Left colon (tissue), 2 donors: Measurements from ENCODE around the gene LY9. TPM values are rescaled to one million over a fixed set of nuclear protein-coding genes. Genes with fewer than 3 reads are reported as not detected.
A peak's percentile ranks its signal among the peaks of the same experiment; 100 is the strongest.

Source experiments
- ATAC-seq: fragments of 200-7000 bp; cut with Tn5 transposase; one replicate; pipeline ENCODE4 v1.9.1; 2020; ENCODE audit warnings: mild to moderate bottlenecking, moderate library complexity
- DNase-seq, 2 donors: peaks; one replicate each; pipeline ENCODE4 v3.0.0-alpha.2; 2020
- intact Hi-C, 2 donors: fragments of 100-400 bp; cut with DNase I in 1 of 2; cut with micrococcal nuclease in 1 of 2; formaldehyde crosslinking; loops; one replicate each; pipeline versions ENCODE4 v1.11.2 to v1.14.0; 2022; cut with DNase I, micrococcal nuclease
- long read RNA-seq: library from polyadenylated mRNA; unstranded; transcript quantifications from one replicate; pipeline ENCODE4 v2.0.0, GENCODE V29; 2021
- total RNA-seq, 2 donors: library from RNA; stranded (reverse); fragmentation: NEBNext Ultra II Directional; extraction: Animal tissue kit (Norgen Biotek cat#: 25700); gene quantifications; one replicate each; pipeline ENCODE4 v1.2.1, GENCODE V29; 2021
- donor health status: DM: no; HTN: no; CAD: no.
- donor health status: DM: yes; HTN: yes; CAD: no.

Gene LY9
- total RNA-seq, result 1 to 10 TPM in 1 of 2 donors, under 1 TPM in 1; 0.67 to 2.6 TPM
- long read RNA-seq, result 0 reads

DNA sequence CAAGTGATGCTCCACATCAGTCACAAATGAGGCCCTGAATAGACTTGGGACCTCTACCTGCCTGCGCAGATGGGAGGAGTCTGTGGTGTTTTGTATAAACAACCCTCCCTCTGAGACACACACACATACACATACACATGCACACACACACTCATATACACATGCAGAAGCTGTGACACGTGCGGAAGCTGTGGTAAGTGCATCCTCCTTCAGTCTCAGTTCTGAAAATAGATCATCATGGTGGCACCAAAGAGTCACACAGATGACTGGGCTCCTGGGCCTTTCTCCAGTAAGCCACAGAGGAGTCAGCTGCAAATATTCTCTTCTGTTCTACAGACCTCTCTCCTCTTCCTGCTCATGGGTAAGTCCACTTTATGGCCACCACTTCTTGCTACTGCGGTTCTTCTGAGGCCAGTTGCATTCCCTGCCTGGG lies at the start of gene LY9:
TSS of gene LY9 (plus strand) at position 224 of the 433 bp plus-strand sequence. CDS start at position 238, 14 bp downstream.
- DNase-seq, result peak; percentile 47 to 52
- ATAC-seq, result peak; percentile 46
- intact Hi-C loops, result no loop called here

GRCh38 chr1:160746836-160747500 lies 49.0 kb upstream of the LY9 start:
- ATAC-seq (no peak), DNase-seq (no peak)
- intact Hi-C loops, result no loop called here

DNA sequence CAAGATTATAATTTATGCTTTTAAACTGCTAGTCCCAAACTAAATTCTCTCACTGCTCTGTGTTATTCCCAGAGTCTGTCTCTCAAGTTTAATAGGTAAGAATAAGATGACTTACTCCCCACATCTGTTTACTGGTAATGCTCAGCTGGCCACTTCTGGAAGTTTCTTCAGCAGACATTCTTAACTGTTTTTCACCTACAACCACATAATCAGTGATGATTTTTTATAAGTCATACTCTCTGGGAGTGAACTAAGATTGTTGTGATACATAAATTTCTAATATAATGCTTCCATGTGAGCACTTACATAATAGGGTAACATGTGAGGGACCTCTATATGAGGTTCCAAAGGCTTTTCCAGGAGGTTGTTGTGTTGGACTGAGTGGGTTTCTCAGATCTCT lies 48.3 kb upstream of the LY9 start:
- intact Hi-C loops, result no loop called here
- ATAC-seq, result no peak
- DNase-seq, result no peak

GRCh38 chr1:160748181-160748877 lies 47.6 kb upstream of the LY9 start:
- ATAC-seq (no peak), DNase-seq (no peak)
- intact Hi-C loops, result no loop called here

- DNase-seq (no peak), ATAC-seq (no peak)
- intact Hi-C loops, result no loop called here
Observed at GRCh38 chr1:160748878-160749269, 47.1 kb upstream of the LY9 start.

DNA sequence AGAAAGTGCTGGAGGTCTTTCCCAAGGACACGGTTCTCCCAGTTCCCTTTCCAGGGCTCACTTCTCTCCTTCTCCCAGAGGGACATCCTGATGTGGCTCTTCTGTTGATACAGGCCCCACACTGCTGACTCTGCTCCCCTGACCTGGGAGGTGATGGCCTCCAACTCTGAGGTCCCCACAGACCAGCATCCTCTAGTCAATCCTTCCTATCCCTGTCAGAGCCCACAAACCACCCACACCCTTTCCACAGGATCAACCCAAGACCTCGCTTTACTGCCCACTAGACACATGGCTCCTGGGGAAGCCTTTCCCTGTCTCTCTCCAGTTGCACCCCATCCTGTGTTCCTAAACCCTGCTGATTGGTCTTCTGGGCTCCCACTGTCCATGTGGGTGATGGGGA lies 45.4 kb upstream of the LY9 start:
- DNase-seq, result no peak
- intact Hi-C loops, result no loop called here
- no peak for ATAC-seq

- intact Hi-C loops, result no loop called here
- DNase-seq (no peak), ATAC-seq (no peak)
Observed at GRCh38 chr1:160752406-160752805, 43.6 kb upstream of the LY9 start.

- DNase-seq (no peak), ATAC-seq (no peak)
- intact Hi-C loops, result no loop called here
Observed at GRCh38 chr1:160752924-160753323, 43.0 kb upstream of the LY9 start.

GRCh38 chr1:160753594-160753993 lies 42.4 kb upstream of the LY9 start:
- ATAC-seq (no peak), DNase-seq (no peak)
- intact Hi-C loops, result no loop called here

- DNase-seq, result no peak
- no peak for ATAC-seq
- intact Hi-C loops, result no loop called here
Observed at GRCh38 chr1:160755461-160755860, 40.5 kb upstream of the LY9 start.

- DNase-seq (no peak), ATAC-seq (no peak)
- intact Hi-C loops, result no loop called here
Observed at GRCh38 chr1:160755911-160756848, 39.8 kb upstream of the LY9 start.

GRCh38 chr1:160756849-160757201 lies 39.1 kb upstream of the LY9 start:
- ATAC-seq (no peak), DNase-seq (no peak)
- intact Hi-C loops, result no loop called here

- ATAC-seq (no peak), DNase-seq (no peak)
- intact Hi-C loops, result no loop called here
Observed at GRCh38 chr1:160758521-160758920, 37.5 kb upstream of the LY9 start.

DNA sequence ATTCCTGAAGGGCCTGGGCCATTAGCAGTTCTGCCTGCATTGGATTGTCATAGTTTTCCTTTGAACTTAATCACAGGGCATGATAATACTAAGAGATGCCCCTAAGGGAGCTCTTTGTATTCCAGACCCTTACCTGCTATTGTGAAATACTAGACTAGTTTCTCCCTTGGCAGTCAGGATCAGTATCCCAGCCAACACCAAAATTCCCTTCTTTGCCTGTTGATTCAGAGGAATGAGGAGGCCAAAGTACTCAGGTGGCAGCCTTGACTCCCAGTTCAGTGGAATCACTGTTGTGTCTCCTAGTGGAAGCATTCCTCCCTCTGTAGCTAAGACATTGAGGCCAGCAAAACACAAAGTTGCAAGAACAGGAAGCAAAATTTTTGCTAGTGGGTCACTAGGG lies 36.2 kb upstream of the LY9 start:
- DNase-seq, result no peak
- no peak for ATAC-seq
- intact Hi-C loops, result no loop called here

- intact Hi-C loops, result no loop called here
- ATAC-seq (no peak), DNase-seq (no peak)
Observed at GRCh38 chr1:160761046-160761445, 34.9 kb upstream of the LY9 start.

GRCh38 chr1:160761886-160762285 lies 34.1 kb upstream of the LY9 start:
- intact Hi-C loops, result no loop called here
- no peak for DNase-seq
- no peak for ATAC-seq

GRCh38 chr1:160763993-160764392 lies 32.0 kb upstream of the LY9 start:
- DNase-seq, result no peak
- ATAC-seq, result no peak
- intact Hi-C loops, result no loop called here

- ATAC-seq (no peak), DNase-seq (no peak)
- intact Hi-C loops, result no loop called here
Observed at GRCh38 chr1:160767395-160768294, 28.3 kb upstream of the LY9 start.

- peak; percentile 52 to 66 for DNase-seq
- ATAC-seq, result peak; percentile 74
- intact Hi-C loops, result no loop called here
Observed at GRCh38 chr1:160768295-160768657, 27.7 kb upstream of the LY9 start.
